ENCODE data around the gene HIPK2.

HIPK2 gene

DNA sequence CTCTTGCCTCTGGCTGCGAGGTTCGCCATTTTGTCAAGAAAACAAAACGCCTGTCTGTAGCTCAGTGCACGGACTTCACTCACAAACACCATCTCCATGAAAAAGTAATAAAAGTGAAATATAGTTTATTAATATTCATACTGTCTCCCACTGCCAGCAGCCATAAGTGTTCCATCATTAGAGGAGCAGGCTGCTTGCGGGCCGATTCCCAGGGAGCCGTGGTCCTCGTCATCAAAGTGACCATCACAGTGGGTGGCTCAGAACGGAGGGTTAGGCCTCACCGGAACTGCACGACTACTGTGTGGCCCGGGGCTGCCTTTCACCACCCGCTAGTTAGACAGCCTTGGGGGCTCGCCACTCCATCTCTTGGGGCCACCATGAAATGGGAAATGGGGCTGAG lies 82.7 kb downstream of the HIPK2 start:
- no peak for DNase-seq (ENCODE audit: low read depth)

DNA sequence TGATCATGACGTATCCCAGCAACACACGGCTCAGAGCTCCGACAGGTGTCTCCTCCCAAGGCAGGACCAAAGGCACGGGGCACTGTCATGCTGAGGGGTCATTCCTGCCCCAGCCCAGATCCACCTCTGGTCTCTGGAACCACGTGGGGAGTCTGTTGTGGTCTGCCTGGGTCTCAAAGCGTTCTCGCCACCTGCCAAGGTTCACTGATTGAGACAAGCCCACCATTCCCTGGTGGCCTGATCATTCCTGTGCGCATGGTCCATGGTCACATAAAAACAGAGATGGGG lies 83.5 kb downstream of the HIPK2 start:
- DNase-seq (ENCODE audit: low read depth), result no peak

DNA sequence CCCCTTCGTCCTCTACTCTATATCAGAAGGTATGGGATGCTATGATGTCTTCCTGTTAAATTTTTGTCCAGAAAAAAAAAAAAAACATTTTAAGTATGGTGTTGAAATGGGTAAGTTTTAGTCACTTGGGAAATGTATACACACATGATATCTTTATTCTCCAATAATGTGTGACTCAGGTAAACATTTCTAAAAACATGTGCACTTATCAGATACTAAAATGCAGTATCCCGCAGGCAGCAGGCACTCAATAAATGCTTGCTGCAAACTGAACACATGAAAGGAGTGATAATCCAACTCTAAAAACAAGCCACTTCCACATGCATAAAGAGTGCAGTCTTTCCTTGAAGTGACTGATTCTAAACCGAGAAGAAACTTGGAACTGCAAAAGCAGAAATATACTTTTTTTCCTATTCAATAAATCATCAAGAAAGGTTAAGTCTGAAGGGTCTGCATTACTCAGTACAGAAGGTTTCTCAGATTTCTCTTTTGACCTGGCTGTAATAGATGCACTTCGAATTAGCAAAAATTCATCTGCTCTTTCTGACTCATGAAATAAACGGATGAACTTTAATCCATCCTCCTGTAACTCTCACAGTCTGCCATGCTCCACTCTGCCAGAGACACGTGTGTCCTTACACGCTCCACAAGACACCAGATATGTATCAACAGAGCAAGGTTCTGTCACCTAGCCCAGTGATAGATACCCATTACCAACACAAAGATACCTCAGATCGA lies 84.0 kb downstream of the HIPK2 start:
- no peak for DNase-seq (ENCODE audit: low read depth)

DNA sequence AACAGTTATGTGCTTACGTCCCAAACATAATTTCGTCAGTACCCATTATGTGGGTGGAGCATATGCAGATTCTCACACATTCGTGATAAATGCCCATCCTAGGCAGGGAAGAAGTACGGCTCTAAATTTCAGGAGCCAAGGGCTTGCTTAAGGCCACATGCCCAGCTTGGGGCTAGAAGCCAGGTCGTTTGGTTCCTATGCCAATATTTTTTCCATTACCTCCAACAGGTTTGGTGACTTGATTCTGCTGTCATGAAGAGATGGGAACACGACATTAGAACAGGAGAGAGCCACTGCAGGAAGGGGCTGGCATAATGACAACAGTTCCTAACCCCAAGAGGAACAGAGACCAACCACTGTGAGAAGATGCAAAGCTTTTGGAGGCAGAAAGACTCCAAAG lies 85.1 kb downstream of the HIPK2 start:
- DNase-seq (ENCODE audit: low read depth), result no peak

GRCh38 chr7:139691253-139691781 lies 86.5 kb downstream of the HIPK2 start:
- no peak for DNase-seq (ENCODE audit: low read depth)

DNA sequence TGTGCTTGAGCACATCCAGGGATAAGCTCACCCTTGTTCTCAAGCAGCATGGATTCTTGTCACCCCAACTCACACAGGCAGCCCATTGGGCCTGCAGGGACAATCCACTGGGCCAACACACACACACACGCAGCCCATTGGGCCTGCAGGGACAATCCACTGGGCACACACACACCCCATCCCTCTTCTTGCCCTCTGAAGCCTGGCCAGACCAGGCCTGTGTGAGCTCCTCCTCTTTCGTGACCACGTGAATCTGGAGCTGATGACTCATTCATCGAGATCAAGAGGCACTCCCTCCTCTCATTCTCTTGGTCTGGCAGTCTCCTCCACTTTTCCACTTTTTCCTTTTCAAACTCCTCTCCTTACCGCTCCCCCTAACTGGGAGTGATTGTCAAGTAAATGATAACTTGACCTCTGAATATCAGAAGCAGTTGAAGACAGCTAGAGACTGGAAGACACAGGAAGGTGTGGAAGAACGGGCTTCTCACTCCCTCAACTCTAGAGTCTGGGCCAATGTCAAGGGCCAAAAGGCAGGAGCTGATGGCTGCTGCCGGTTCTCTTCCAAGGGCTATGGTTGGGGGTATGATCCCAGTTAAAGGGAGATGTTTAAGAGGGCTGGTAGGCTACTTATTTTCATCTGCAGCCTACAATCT lies 89.7 kb downstream of the HIPK2 start:
- DNase-seq (ENCODE audit: low read depth), result no peak

- no peak for DNase-seq (ENCODE audit: low read depth)
These were observed 90.4 kb downstream of the HIPK2 start for GRCh38 chr7:139687211-139687954.

- no peak for DNase-seq (ENCODE audit: low read depth)
These were observed 94.5 kb downstream of the HIPK2 start for GRCh38 chr7:139683137-139683921.

DNA sequence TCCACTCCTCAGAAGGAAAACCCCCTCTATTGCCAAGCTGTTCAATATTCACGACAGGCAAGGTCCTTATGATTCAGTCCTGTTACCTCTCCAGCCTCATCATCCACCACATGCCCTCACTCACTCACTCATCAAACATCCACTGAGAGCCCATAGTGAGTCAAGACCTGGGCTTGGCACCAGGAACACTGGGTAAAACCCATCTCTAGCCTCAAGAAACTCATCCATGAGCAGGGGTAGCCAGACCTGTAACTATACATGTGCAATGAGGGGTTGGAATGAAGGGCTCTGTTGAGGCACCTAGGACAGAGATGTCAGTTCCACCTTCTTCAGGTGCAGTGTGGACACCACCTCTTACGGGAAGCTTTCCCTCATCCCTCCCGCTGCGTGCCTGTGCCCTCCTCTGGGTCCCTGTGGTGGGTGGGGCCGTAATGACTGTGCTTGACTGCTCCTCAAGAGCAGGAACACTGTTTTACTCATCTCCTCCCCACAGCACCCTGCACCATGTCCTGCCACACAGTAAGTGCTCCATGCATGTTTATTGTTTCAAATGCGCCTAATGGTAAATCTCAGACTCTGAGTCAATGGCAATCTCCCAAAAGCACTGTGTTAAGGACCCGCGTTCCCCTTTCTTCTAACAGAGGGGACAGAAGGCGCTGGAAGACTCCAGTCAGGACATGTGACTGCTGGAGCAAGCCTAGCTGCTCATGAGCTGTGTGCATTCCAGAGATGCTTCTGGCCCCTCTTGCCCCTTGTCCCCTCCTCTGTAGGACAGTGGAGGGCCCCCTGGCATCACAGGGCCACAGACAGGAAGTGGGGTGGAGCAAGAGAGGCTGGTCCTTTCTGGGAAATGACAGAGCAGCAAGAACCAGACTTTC lies 95.4 kb downstream of the HIPK2 start:
- no peak for DNase-seq (ENCODE audit: low read depth)

GRCh38 chr7:139681812-139682135 lies 96.0 kb downstream of the HIPK2 start:
- DNase-seq (ENCODE audit: low read depth), result no peak

DNA sequence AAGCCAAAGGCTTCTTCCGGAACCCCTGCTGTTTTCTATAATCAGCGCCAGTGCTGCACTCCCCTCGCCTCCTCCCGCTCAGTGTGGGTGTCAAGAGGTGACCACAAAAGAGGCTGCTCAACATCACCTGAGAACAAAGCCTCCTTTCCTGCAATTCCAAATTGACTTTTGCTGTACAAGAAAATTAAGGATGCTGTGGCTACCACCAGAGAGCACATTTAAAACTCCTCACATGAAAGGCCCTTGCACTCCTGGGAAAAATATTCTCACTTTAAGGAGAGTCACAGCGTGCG lies 96.4 kb downstream of the HIPK2 start:
- no peak for DNase-seq (ENCODE audit: low read depth)

DNA sequence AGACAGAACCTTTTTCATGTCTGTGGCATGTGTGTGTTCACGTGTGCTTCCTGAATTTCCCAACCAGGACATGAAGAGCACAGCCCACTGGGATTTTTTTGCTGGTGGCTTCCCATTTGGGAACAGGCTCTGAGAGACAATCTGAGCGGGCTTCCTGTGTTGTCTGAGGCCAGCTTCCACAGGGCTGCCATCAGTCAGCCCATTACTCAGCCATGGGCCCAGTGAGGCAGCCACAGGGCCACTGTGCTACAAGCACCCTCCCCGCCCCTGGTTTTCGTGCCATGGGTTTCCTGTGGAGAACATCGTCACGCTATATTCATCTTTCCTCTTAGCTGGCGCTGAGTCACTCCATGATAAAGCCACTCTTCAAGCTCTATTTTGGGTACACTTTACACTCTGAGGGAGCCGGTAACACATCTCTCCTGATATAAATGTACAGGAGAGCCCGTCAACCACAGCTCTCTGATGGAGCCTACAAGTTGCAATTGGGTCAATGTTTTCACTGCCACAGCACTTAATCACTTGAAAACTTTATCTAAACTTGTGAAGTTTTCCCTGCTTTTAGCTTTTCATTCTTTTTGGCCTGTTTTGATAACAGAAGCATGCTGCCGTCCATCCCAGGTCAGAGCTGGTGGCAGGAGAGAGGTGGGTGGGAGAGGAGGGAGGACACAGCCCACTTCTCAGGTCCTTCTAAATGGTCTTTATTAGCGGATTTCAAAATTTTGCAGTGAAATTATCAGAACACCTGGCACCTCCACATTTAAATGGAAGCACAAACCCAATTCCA lies 96.9 kb downstream of the HIPK2 start:
- DNase-seq (ENCODE audit: low read depth), result peak; percentile 69

GRCh38 chr7:139679731-139680594 lies 97.8 kb downstream of the HIPK2 start:
- DNase-seq (ENCODE audit: low read depth), result no peak

DNA sequence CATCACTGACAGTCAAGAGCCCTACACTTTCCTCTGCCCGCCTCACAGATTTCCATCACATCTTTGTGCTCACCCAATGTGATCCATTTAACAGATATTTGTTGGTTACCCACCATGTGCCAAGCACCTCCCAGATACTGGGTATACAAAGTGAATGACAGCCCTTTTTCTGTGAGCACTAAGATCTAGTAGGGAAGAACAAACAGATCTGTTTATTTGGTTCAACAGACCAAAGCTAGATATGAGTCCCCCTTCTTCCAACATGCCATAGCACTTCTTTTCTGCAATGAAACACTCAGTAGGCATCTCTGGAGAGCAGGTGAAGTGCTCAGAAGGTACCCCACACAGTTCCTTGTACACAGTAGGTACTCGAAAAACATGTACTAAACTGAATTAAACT lies 101.4 kb downstream of the HIPK2 start:
- no peak for DNase-seq (ENCODE audit: low read depth)

DNA sequence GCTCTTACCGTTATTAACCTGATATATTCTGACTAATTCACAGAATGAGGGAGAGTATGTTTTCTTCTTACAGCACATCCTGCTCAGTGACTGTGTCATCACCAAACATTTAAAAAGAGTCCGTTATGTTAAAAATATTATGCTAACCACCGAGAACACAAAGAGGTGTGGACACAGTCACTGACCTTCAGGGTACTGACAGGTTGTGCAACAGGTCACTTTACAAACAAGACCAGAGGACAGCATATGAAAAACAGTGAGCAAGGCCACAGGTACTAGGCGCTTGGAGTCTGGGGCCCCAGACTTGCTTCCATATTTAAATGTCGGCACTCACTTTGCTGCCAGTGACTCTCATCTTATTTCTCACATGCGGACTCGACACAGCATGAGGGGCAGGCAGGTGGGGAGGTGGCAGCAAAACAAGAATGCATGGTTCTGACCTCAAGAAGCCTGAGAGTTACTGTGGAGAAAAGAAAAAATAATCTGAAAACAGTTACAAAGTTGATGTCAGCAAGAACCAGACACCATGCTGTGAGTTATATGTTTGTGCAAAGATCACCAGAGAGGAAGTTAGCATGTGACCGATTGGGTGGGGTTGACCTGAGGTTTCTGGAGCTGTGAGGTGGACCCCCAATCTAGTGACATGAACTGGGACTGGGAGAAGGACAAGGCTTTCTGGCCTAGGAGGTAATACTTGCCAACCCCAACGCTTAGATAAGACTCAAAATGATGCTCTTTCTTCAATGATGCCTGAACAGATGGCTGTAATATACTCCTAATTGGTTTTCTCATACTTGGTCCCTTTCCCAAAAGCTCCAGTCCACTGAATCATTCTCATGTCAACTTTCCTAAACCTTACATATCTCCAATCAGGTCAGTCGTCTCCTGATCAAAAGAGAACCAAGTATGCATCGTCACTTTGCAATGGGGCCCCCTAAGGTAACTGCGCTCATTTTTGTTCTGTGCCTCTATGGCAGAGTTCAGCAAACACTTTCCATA lies 102.4 kb downstream of the HIPK2 start:
- DNase-seq (ENCODE audit: low read depth), result no peak

GRCh38 chr7:139674752-139675126 lies 103.1 kb downstream of the HIPK2 start:
- DNase-seq (ENCODE audit: low read depth), result no peak

DNA sequence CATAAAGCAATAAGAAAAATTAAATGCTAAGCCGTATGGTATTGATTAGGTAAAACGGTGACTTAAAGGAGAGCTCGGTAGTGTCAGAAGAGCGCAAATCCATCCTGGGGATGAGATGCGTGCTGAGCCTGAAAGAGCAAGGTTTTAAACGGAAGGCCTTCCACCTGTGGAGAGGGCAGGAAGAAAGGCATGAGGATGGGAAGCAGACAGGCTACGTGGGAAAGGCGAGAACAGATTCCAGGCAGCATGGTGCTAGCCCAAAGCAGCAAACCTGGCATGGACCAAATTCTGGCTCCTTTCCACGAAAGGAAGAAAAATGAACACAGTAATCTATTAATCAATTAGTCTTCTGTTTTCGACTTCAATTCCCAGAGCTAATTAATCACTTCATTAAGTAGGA lies 103.5 kb downstream of the HIPK2 start:
- DNase-seq (ENCODE audit: low read depth), result no peak

GRCh38 chr7:139673762-139674161 lies 104.0 kb downstream of the HIPK2 start:
- DNase-seq (ENCODE audit: low read depth), result no peak

GRCh38 chr7:139673230-139673629 lies 104.6 kb downstream of the HIPK2 start:
- DNase-seq (ENCODE audit: low read depth), result no peak

All from activated T-cell treated with anti-CD3 and anti-CD28 coated beads for 24 hours (primary cell).